ENCODE results near the gene COL8A2. TPM values are rescaled to one million over a fixed set of nuclear protein-coding genes. Genes with fewer than 3 reads are reported as not detected.

COL8A2 gene
- total RNA-seq, 2 experiments from 2014 or later, result 0.05 to 0.06 TPM

DNA sequence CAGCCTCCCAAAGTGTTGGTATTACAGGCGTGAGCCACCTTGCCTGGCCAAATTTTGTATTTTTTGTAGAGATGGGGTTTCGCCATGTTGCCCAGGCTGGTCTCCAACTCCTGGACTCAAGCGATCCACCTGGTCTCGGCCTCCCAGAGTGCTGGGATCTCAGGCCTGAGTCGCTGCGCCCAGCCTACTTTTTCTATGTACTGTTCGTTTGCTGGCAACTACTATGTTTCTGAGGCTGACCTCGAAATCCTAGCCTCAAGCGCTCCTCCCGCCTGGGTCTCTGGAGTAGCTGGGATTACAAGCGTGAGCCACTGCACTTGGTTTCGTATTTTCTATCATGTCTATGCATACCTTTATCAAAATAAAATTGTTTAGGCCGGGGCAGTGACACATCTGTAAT lies 41.8 kb downstream of the COL8A2 start:
- H3K27me3 ChIP-seq (ENCODE audit: control insufficient read depth in 1 of 2, insufficient read depth in 2 of 2, low read length in 2 of 2), result peaks cover 21 to 29% of the 10 kb centered on the region in 2 experiments
- no peak overlapping the region for H3K4me3 Mint-ChIP-seq
- ChIA-PET POLR2A (no interaction called here), CTCF (no interaction called here)
- no peaks in the 10 kb centered on the region for H3K4me1 Mint-ChIP-seq (ENCODE audit: low read depth)
- no peaks in the 10 kb centered on the region for H3K36me3 Mint-ChIP-seq (ENCODE audit: low read depth)
- H3K9me3 Mint-ChIP-seq, result no peaks in the 10 kb centered on the region
- H3K36me3 ChIP-seq (ENCODE audit: insufficient read depth, low read length), result no peaks in the 10 kb centered on the region
- no peak overlapping the region for H3K27ac Mint-ChIP-seq
- TF ChIP-seq, protein P1, sequence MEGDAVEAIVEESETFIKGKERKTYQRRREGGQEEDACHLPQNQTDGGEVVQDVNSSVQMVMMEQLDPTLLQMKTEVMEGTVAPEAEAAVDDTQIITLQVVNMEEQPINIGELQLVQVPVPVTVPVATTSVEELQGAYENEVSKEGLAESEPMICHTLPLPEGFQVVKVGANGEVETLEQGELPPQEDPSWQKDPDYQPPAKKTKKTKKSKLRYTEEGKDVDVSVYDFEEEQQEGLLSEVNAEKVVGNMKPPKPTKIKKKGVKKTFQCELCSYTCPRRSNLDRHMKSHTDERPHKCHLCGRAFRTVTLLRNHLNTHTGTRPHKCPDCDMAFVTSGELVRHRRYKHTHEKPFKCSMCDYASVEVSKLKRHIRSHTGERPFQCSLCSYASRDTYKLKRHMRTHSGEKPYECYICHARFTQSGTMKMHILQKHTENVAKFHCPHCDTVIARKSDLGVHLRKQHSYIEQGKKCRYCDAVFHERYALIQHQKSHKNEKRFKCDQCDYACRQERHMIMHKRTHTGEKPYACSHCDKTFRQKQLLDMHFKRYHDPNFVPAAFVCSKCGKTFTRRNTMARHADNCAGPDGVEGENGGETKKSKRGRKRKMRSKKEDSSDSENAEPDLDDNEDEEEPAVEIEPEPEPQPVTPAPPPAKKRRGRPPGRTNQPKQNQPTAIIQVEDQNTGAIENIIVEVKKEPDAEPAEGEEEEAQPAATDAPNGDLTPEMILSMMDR (IDR thresholded peaks at IDR 0.05), result no peak
- H3K4me1 ChIP-seq (ENCODE audit: insufficient read depth, low read length), result peaks cover 15% of the 10 kb centered on the region
- peaks cover 0 to 16% of the 10 kb centered on the region in 2 experiments for H3K9me3 ChIP-seq (ENCODE audit: control insufficient read depth in 1 of 2, insufficient read depth in 1 of 2, low read length in 2 of 2)
- intact Hi-C loops (cut with DNase I, micrococcal nuclease), result loop anchor here in 1 of 2 experiments (10.0 kb wide), 2 partner anchors 78 to 1218 kb away; no protein-coding TSS in a partner anchor
- no peak overlapping the region for H3K4me3 ChIP-seq (ENCODE audit: low read length)
- ATAC-seq (ENCODE audit: poor library complexity) (no peak), DNase-seq (peak in 1 of 14 experiments; percentile 14)
- peaks cover 55% of the 10 kb centered on the region for H3K27me3 Mint-ChIP-seq
- H3K27ac ChIP-seq (ENCODE audit: low read depth in 1 of 2, low read length in 2 of 2), result no peak overlapping the region

DNA sequence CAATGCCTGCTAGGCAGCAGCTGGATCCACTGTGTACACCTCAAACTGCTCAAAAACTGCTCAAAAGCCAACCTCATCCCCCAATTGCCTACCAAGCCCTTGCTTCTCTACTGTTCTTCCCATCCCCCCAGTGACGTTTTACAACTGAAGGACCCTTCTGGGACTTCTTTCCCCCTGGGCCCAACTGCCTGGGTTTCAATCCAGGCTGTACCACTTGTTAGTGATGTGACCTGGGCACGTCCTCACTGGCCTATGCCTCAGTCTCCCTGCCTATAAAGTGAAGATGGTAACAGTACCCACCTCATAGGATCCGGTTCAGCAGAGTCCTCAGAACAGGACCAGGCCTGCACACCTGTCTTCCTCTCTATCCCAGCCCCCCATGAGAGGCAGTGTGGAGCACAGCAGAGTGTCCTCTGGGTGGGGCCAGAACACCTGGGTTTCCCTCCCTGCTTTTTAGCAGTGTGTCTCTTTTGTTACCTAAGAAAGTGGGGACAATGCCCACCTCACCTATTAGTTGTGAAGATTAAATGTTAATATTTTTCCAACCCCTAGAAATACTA lies 43.0 kb downstream of the COL8A2 start:
- no peak for ATAC-seq (ENCODE audit: poor library complexity)
- no peaks in the 10 kb centered on the region for H3K9me3 Mint-ChIP-seq
- H3K36me3 Mint-ChIP-seq (ENCODE audit: low read depth), result no peaks in the 10 kb centered on the region
- peaks cover 55% of the 10 kb centered on the region for H3K27me3 Mint-ChIP-seq
- Histone ChIP-seq H3K36me3 (ENCODE audit: insufficient read depth, low read length) (no peaks in the 10 kb centered on the region), H3K4me1 (ENCODE audit: insufficient read depth, low read length) (peaks cover 9% of the 10 kb centered on the region), H3K27ac (ENCODE audit: low read depth in 1 of 2, low read length in 2 of 2) (no peak overlapping the region), H3K27me3 (ENCODE audit: control insufficient read depth in 1 of 2, insufficient read depth in 2 of 2, low read length in 2 of 2) (peaks cover 21 to 29% of the 10 kb centered on the region in 2 experiments), H3K4me3 (ENCODE audit: low read length) (no peak overlapping the region), H3K9me3 (ENCODE audit: control insufficient read depth in 1 of 2, insufficient read depth in 1 of 2, low read length in 2 of 2) (peaks cover 0 to 16% of the 10 kb centered on the region in 2 experiments)
- intact Hi-C loops (cut with DNase I, micrococcal nuclease), result loop anchor here in 1 of 2 experiments (10.0 kb wide), 2 partner anchors 77 to 1217 kb away; no protein-coding TSS in a partner anchor
- no peak for DNase-seq
- ChIA-PET CTCF (no interaction called here), POLR2A (no interaction called here)
- H3K4me3 Mint-ChIP-seq, result no peak overlapping the region
- TF ChIP-seq, protein P1 (IDR thresholded peaks at IDR 0.05), result no peak
- H3K4me1 Mint-ChIP-seq (ENCODE audit: low read depth), result no peaks in the 10 kb centered on the region
- H3K27ac Mint-ChIP-seq, result no peak overlapping the region

DNA sequence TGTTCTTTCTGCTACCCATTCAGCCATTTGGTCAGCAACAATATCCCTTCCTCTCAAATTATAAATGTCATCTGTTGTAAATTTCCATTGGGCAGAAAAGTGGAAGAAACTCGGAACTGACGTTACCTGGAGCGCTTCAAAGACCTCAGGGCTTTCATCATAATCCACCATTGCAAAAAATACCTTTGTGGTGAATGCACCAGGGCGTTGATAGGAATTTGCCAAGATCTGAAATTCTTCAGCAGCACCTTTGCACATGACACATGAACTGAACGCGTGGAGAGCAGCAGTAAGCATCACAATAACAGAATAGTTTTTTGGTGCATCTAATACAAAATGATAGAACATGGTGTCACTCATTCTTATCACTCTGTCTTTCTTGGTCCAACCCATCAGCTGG lies 44.2 kb downstream of the COL8A2 start:
- Histone ChIP-seq H3K27ac (ENCODE audit: low read depth in 1 of 2, low read length in 2 of 2) (no peak overlapping the region), H3K27me3 (ENCODE audit: control insufficient read depth in 1 of 2, insufficient read depth in 2 of 2, low read length in 2 of 2) (peaks cover 21 to 23% of the 10 kb centered on the region in 2 experiments), H3K4me1 (ENCODE audit: insufficient read depth, low read length) (peaks cover 9% of the 10 kb centered on the region), H3K36me3 (ENCODE audit: insufficient read depth, low read length) (no peaks in the 10 kb centered on the region), H3K4me3 (ENCODE audit: low read length) (no peak overlapping the region), H3K9me3 (ENCODE audit: control insufficient read depth in 1 of 2, insufficient read depth in 1 of 2, low read length in 2 of 2) (peaks cover 0 to 12% of the 10 kb centered on the region in 2 experiments)
- Mint-ChIP-seq H3K4me3 (no peak overlapping the region), H3K9me3 (no peaks in the 10 kb centered on the region), H3K27ac (no peak overlapping the region), H3K4me1 (ENCODE audit: low read depth) (no peaks in the 10 kb centered on the region), H3K36me3 (ENCODE audit: low read depth) (no peaks in the 10 kb centered on the region), H3K27me3 (peaks cover 46% of the 10 kb centered on the region)
- no peak for DNase-seq
- ChIA-PET POLR2A (no interaction called here), CTCF (no interaction called here)
- TF ChIP-seq, protein P1 (IDR thresholded peaks at IDR 0.05), result no peak
- intact Hi-C loops (cut with DNase I, micrococcal nuclease), result loop anchor here in 1 of 2 experiments (10.0 kb wide), 2 partner anchors 76 to 1216 kb away; no protein-coding TSS in a partner anchor
- no peak for ATAC-seq (ENCODE audit: poor library complexity)

All from CD4-positive, alpha-beta T cell (primary cell).